Hepatocyte (in vitro differentiated cells): ENCODE results near the gene RUNX1.

ENCODE experiments used
- CTCF ChIP-seq: fragments of 200-600 bp; sonication (generic); IDR thresholded peaks from 2 replicates; pipeline ENCODE4 v1.5.1; 2016; ENCODE audit warnings: antibody characterized with exemption, mild to moderate bottlenecking; ENCODE audit not compliant: poor library complexity
- EZH2 ChIP-seq: fragments of 200-600 bp; sonication (generic); IDR thresholded peaks from 2 replicates; pipeline ENCODE4 v1.6.1; 2016; ENCODE audit warnings: antibody characterized with exemption, mild to moderate bottlenecking, borderline replicate concordance
- EZH2phosphoT487 ChIP-seq: fragments of 200-600 bp; sonication (generic); IDR thresholded peaks from one replicate; pipeline ENCODE4 v1.6.1; 2018; ENCODE audit warnings: antibody characterized with exemption, mild to moderate bottlenecking, low read depth, moderate library complexity; ENCODE audit not compliant: unreplicated experiment, severe bottlenecking

- TF ChIP-seq CTCF, result no peak
- TF ChIP-seq EZH2, result no peak
- no peak for TF ChIP-seq EZH2phosphoT487
These were observed 23.6 kb downstream of the RUNX1 start for GRCh38 chr21:35025206-35026152.
